Dedifferentiated amniotic fluid mesenchymal stem cell (primary cell): ENCODE results near the gene LGR4.

ENCODE experiments used
- DNase-seq: peaks from one replicate; pipeline ENCODE4 v3.0.0-alpha.2; 2016; ENCODE audit errors: extremely low spot score

The LGR4 gene

GRCh38 chr11:27485930-27486773 lies 13.6 kb upstream of the LGR4 start:
- peak; percentile 80 for DNase-seq

- no peak for DNase-seq
Measured at GRCh38 chr11:27482793-27483192, 10.2 kb upstream of the LGR4 start.

GRCh38 chr11:27481992-27482391 lies 9.4 kb upstream of the LGR4 start:
- no peak for DNase-seq

GRCh38 chr11:27477831-27478230 lies 5.2 kb upstream of the LGR4 start:
- DNase-seq, result no peak

GRCh38 chr11:27477243-27477642 lies 4.7 kb upstream of the LGR4 start:
- DNase-seq, result no peak

- DNase-seq, result no peak
Measured at GRCh38 chr11:27475622-27476021, 3.0 kb upstream of the LGR4 start.

GRCh38 chr11:27473017-27473406 lies 422 bp upstream of the LGR4 start:
- DNase-seq, result no peak

GRCh38 chr11:27471589-27472397 lies 797 bp downstream of the LGR4 start:
- DNase-seq, result no peak

- DNase-seq, result no peak
Measured at GRCh38 chr11:27470826-27471588, 1.6 kb downstream of the LGR4 start.

- no peak for DNase-seq
Measured at GRCh38 chr11:27470166-27470565, 2.4 kb downstream of the LGR4 start.

GRCh38 chr11:27468995-27469695 lies 3.4 kb downstream of the LGR4 start:
- no peak for DNase-seq

- DNase-seq, result peak; percentile 43
Measured at GRCh38 chr11:27468209-27468994, 4.2 kb downstream of the LGR4 start.

- no peak for DNase-seq
Measured at GRCh38 chr11:27467181-27467913, 5.2 kb downstream of the LGR4 start.

- no peak for DNase-seq
Measured at GRCh38 chr11:27466363-27466762, 6.2 kb downstream of the LGR4 start.

- DNase-seq, result no peak
Measured at GRCh38 chr11:27465629-27466028, 7.0 kb downstream of the LGR4 start.

- no peak for DNase-seq
Measured at GRCh38 chr11:27464909-27465308, 7.7 kb downstream of the LGR4 start.

- no peak for DNase-seq
Measured at GRCh38 chr11:27464289-27464696, 8.3 kb downstream of the LGR4 start.

GRCh38 chr11:27462543-27462942 lies 10.0 kb downstream of the LGR4 start:
- no peak for DNase-seq

GRCh38 chr11:27460158-27460978 lies 12.2 kb downstream of the LGR4 start:
- no peak for DNase-seq
